Tibial artery (tissue), 4 donors: ENCODE data around the gene MYO3B.
"Not testable (repeated sequence)": the region's sequence is repeated elsewhere in the genome, so short reads cannot be mapped to it uniquely, and the experiment has no call there.

Experiments used
- DNase-seq, 2 donors: peaks; one replicate each; pipeline ENCODE4 v3.0.0-alpha.2; 2019
- H3K27ac ChIP-seq, 2 donors: fragments of 200-600 bp; sonication (generic) in 1 of 2; 1 replicate in 1 of 2; 2 replicates in 1 of 2; pipeline ENCODE4 v1.5.1; 2018 to 2019; ENCODE audit warnings: mild to moderate bottlenecking in 1 of 2
- H3K27me3 ChIP-seq, 2 donors: fragments of 200-600 bp; sonication (generic) in 1 of 2; one replicate each; pipeline versions ENCODE4 v1.5.1 to v1.6.0; 2016 to 2019
- H3K36me3 ChIP-seq, 3 donors: fragments of 200-600 bp; sonication (generic) in 2 of 3; one replicate each; pipeline ENCODE4 v1.5.1; 2016 to 2019; ENCODE audit warnings: mild to moderate bottlenecking in 2 of 3
- H3K4me1 ChIP-seq, 4 donors: fragments of 200-600 bp; sonication (generic) in 2 of 4; 1 replicate in 3 of 4; 2 replicates in 1 of 4; pipeline ENCODE4 v1.5.1; 2016 to 2019
- H3K4me3 ChIP-seq, 2 donors: fragments of 200-600 bp; sonication (generic) in 1 of 2; 1 replicate in 1 of 2; 2 replicates in 1 of 2; pipeline ENCODE4 v1.5.1; 2018 to 2019; ENCODE audit warnings: mild to moderate bottlenecking in 2 of 2
- H3K9me3 ChIP-seq, 3 donors: fragments of 200-600 bp; sonication (generic) in 1 of 3; one replicate each; pipeline ENCODE4 v1.5.1; 2016 to 2019
- CTCF ChIP-seq, 2 experiments: fragments of 200-600 bp in 1 of 2; fragments of 450-650 bp in 1 of 2; IDR thresholded peaks; one replicate each; pipeline ENCODE4 v1.5.1; 2017 to 2019; ENCODE audit warnings: antibody characterized with exemption in 2 of 2, mild to moderate bottlenecking in 1 of 2, moderate library complexity in 1 of 2
- intact Hi-C: fragments of 100-400 bp; cut with DNase I; formaldehyde crosslinking; loops from one replicate; pipeline ENCODE4 v1.15.0; 2023; ENCODE audit warnings: low total_unique reads

Gene MYO3B

GRCh38 chr2:170544817-170545216 is 366.9 kb downstream of the MYO3B start:
- Histone ChIP-seq H3K4me3 (no peak overlapping the region), H3K27me3 (no peaks in the 10 kb centered on the region), H3K4me1 (no peaks in the 10 kb centered on the region), H3K27ac (no peak overlapping the region), H3K9me3 (peaks cover 0 to 7% (median 0%) of the 10 kb centered on the region in 3 donors), H3K36me3 (peaks cover 0 to 6% (median 0%) of the 10 kb centered on the region in 3 donors)
- intact Hi-C loops: no loop called here
- TF ChIP-seq CTCF (IDR thresholded peaks at IDR 0.05): no peak
- DNase-seq: no peak

- H3K9me3 ChIP-seq: peaks cover 0 to 11% (median 0%) of the 10 kb centered on the region in 3 donors
- H3K27me3 ChIP-seq: no peaks in the 10 kb centered on the region
- no peak overlapping the region for H3K27ac ChIP-seq
- no peak for TF ChIP-seq CTCF (IDR thresholded peaks at IDR 0.05)
- no peak for DNase-seq
- no peak overlapping the region for H3K4me3 ChIP-seq
- peaks cover 0 to 6% (median 0%) of the 10 kb centered on the region in 3 donors for H3K36me3 ChIP-seq
- intact Hi-C loops: no loop called here
- H3K4me1 ChIP-seq: peaks cover 0 to 4% (median 2%) of the 10 kb centered on the region in 4 donors
Measured at GRCh38 chr2:170548304-170548703, 370.4 kb downstream of the MYO3B start.

GRCh38 chr2:170550501-170550900 is 372.6 kb downstream of the MYO3B start:
- Histone ChIP-seq H3K27ac (peak overlapping the region in 1 of 2 donors; percentile 41), H3K4me3 (no peak overlapping the region), H3K27me3 (no peaks in the 10 kb centered on the region), H3K36me3 (no peaks in the 10 kb centered on the region), H3K9me3 (peaks cover 0 to 4% (median 0%) of the 10 kb centered on the region in 3 donors), H3K4me1 (peaks cover 0 to 23% (median 15%) of the 10 kb centered on the region in 4 donors)
- TF ChIP-seq CTCF (IDR thresholded peaks at IDR 0.05): no peak
- DNase-seq: no peak
- intact Hi-C loops: no loop called here

- peaks cover 0 to 35% (median 15%) of the 10 kb centered on the region in 4 donors for H3K4me1 ChIP-seq
- H3K4me3 ChIP-seq, DNase-seq, intact Hi-C loops, H3K9me3 ChIP-seq, H3K27ac ChIP-seq, H3K27me3 ChIP-seq, H3K36me3 ChIP-seq: not testable (repeated sequence)
Measured at GRCh38 chr2:170551899-170552298, 374.0 kb downstream of the MYO3B start.

GRCh38 chr2:170553748-170554147 is 375.8 kb downstream of the MYO3B start:
- no peak for TF ChIP-seq CTCF (IDR thresholded peaks at IDR 0.05)
- no peak for DNase-seq
- H3K4me3 ChIP-seq: no peak overlapping the region
- H3K9me3 ChIP-seq: peaks cover 0 to 4% (median 0%) of the 10 kb centered on the region in 3 donors
- peaks cover 0 to 39% (median 15%) of the 10 kb centered on the region in 4 donors for H3K4me1 ChIP-seq
- intact Hi-C loops: no loop called here
- H3K27me3 ChIP-seq: no peaks in the 10 kb centered on the region
- peak overlapping the region; percentile 74 to 75 for H3K27ac ChIP-seq
- H3K36me3 ChIP-seq: no peaks in the 10 kb centered on the region

GRCh38 chr2:170554278-170554955 is 376.5 kb downstream of the MYO3B start:
- intact Hi-C loops: no loop called here
- H3K4me1 ChIP-seq: peaks cover 0 to 44% (median 15%) of the 10 kb centered on the region in 4 donors
- TF ChIP-seq CTCF (IDR thresholded peaks at IDR 0.05): no peak
- no peaks in the 10 kb centered on the region for H3K36me3 ChIP-seq
- H3K27me3 ChIP-seq: no peaks in the 10 kb centered on the region
- peak overlapping the region; percentile 74 to 75 for H3K27ac ChIP-seq
- no peak overlapping the region for H3K4me3 ChIP-seq
- peak; percentile 79 to 95 for DNase-seq
- H3K9me3 ChIP-seq: peaks cover 0 to 4% (median 0%) of the 10 kb centered on the region in 3 donors
